GM18867 (cell line): Measurements from ENCODE around the gene SEC31B.

Experiments used
- ATAC-seq: cut with Tn5 transposase; IDR thresholded peaks from one replicate; pipeline ENCODE4 v1.9.1; 2021; ENCODE audit warnings: mild to moderate bottlenecking, moderate library complexity; ENCODE audit not compliant: unreplicated experiment

Gene SEC31B, protein sequence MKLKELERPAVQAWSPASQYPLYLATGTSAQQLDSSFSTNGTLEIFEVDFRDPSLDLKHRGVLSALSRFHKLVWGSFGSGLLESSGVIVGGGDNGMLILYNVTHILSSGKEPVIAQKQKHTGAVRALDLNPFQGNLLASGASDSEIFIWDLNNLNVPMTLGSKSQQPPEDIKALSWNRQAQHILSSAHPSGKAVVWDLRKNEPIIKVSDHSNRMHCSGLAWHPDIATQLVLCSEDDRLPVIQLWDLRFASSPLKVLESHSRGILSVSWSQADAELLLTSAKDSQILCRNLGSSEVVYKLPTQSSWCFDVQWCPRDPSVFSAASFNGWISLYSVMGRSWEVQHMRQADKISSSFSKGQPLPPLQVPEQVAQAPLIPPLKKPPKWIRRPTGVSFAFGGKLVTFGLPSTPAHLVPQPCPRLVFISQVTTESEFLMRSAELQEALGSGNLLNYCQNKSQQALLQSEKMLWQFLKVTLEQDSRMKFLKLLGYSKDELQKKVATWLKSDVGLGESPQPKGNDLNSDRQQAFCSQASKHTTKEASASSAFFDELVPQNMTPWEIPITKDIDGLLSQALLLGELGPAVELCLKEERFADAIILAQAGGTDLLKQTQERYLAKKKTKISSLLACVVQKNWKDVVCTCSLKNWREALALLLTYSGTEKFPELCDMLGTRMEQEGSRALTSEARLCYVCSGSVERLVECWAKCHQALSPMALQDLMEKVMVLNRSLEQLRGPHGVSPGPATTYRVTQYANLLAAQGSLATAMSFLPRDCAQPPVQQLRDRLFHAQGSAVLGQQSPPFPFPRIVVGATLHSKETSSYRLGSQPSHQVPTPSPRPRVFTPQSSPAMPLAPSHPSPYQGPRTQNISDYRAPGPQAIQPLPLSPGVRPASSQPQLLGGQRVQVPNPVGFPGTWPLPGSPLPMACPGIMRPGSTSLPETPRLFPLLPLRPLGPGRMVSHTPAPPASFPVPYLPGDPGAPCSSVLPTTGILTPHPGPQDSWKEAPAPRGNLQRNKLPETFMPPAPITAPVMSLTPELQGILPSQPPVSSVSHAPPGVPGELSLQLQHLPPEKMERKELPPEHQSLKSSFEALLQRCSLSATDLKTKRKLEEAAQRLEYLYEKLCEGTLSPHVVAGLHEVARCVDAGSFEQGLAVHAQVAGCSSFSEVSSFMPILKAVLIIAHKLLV

DNA sequence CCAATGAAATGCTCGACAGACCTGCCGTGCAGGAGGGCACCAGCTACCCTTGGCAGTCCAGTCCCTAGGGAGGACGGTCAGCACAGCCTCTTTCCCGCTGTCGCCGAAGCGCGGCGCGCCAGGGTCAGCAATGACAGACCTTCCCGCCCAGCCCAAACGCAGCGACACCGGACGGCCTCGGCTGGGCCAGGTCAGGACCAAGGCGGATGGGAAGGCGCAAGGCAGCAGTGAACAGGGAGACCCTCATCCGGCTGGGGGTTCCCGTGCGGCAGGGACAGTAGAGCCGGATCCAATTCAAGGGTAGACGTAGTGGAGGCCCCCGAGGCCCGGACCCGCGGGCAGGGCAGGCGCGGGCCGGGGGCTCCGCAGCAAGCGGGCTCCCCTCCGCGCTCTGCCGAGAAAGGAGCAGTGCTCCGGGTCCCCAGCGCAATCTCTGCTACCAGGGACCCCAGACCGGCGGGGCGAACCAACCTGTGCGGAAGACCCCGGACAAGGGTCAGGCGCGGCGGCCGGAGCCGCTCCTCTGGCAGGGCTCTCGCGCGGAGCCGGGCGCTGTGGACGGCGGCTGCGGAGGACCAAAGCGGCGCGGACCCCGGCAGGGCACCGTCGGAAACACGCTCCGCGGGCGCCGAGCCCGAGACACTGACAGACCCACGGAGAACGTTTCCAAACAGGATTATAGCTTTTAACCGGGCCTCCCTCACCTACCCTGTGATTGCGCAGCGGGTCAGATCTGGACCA is at the start of gene SEC31B:
TSS of gene SEC31B (minus strand) at position 551 of the 741 bp plus-strand sequence. CDS start 2,909 bp downstream, outside the sequence.
- no peak for ATAC-seq

DNA sequence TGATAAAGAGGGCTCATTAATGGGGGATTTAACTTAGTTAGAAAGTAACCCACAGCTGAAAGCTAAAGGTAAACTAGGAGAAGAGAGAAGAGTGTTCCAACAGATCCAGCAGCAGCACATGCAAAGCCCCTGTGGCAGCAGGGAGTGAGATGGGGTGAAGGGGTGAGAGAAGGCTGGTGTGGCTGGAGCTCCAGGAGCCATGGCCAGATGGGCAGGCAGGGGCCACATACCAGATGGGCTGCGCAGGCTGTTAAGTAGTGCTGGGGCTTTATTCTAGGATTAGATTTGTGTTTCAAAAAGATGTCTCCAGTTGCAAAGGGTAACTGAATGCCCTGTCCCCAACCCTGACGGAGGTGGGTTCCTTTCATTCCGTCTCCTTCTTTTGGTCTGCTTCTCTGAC is 49.3 kb upstream of the SEC31B start:
- no peak for ATAC-seq

DNA sequence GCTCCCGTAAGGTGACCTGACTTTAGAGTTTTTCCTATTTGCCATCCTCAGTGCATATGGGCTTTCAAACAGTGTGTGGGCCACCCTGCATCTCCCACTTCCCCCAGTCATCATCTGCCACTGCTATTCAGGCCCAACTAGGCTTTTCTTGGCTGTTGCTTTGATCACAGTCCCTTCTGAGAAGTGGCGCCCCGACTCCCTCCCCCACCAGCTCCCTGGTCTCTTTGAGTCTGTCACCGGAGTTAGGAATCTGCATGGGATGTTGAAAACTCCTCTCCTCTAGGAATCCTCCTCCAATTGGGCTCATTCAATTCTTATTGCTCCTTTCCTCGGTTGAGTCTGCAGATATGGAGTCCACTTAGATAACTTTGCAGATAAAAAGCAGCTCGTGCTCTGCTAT is 48.2 kb upstream of the SEC31B start:
- no peak for ATAC-seq

DNA sequence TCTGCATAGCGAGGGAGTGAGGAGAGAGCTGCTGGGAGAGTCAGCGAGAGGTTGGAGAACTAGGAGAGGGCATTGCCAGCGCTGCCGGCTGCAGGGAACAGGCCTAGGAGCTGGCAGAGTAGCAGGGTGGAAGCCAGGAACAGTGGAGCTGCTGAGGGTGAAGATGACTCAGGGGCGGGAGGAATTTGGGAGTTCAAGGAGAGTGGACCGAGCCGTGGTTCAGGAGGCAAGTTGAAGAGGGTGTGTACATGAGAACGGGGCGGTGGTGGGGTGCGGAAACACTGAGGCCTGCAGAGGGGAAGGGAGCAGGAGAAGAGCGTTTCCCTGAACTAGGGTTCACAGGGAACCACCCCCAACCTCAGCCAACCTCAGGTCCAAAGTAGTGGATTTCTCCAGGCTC is 47.6 kb upstream of the SEC31B start:
- ATAC-seq, result no peak

DNA sequence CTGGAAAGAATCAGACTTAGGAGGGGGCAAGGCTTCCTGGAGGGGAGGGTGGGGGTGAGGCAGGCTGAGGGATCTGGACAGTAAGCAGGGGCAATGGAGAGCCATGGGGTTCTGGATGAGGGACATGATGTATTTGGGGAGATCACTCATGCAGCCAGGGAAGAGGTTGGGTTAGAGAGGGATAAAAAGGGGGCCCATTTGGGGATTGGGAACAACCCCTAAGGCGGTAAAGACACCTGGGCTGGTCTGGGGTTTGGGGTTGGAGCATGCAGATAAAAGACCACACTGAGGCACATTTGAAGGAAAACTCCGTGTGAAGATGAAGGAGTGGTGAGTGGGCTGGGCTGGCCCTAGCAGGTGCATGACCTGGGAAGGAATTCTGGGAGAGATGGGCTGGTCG is 46.9 kb upstream of the SEC31B start:
- no peak for ATAC-seq

DNA sequence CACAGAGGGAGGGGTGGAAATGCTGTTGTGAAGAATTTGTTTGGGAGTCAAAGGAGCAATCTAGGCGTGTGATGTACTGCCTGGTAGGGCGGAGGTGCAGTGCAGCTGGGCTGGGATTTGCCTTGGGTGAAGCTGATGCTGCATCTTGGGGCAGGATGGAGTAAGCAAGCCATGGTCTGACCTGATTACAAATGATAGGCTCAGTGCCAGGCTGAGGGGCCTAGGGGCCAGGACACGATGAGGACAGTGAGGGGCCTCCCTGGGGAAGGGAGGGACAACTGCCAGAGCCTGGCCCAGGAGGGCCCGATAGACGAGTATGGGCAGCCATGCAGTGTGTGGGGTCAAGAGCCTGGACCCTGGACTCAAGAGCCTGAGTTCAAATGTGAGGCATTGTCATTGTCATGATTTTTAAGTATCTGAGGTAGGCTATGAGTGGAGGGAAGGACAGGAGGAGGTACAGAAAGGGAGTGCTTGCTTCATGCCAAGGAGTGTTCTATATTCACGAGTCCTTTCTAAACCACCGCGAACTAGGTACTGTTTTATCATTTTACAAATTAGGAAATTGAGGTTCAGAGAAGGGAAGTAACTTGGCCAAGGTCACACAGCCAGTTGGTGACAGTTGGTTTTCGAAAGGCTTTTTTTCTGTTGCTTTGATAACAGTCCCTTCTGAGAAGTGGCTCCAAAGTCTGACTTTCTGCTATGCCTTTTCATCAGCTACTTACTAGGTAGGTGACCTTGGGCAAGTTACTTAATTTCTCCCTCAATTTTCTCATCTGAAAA is 45.7 kb upstream of the SEC31B start:
- ATAC-seq, result no peak

DNA sequence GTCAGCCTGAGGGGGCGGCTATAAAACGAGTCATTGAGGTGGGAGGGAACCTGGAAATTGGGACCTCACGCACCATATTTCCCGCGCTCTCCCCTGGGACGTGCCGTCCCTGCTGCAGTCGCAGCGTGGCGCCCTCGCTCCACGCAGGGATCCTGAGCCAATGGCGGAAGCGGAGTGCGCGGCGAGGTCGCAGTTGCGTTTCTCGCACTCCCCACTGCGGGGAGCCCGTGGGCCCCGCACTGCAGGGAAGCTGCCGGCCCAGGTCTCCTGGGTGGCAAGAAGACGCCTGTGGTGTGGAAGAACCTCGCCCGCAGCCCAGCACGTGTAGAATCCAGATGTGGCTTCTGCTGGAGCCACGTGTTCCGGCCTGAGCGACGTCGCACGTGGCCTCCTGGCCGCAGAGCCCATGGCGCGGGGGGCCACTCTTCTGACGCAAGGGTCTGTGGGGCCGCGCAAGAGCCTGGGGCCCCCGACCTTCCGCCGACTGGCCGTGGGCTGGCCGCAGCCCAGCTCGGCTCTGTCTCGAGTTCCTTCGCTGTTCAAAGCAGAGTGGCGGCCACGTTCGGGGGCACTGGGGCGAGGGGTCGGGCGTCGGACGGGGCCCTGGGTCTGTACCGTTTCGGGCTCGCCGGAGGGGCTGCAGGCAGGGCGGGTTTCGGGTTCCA is 42.5 kb upstream of the SEC31B start:
- ATAC-seq, result peak; percentile 75

DNA sequence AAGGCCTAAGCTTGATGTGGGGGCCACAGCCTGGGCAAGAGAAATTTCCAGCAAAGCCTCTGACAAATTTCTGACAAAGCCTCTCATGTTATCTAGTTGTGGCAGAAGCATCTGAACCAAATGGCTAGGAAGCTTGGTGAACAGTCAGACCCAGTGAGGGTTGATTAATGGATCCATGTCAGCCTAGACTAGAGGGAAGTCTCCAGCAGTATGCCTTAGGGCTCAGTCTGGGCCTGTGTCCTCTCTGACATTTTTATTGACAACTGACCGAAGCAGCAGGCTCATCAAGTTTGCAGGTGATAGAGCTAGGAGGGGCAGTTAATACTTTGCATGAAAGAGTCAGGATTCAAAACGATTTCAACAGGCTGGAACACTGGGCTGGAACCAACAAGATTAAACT is 41.3 kb upstream of the SEC31B start:
- ATAC-seq, result no peak

DNA sequence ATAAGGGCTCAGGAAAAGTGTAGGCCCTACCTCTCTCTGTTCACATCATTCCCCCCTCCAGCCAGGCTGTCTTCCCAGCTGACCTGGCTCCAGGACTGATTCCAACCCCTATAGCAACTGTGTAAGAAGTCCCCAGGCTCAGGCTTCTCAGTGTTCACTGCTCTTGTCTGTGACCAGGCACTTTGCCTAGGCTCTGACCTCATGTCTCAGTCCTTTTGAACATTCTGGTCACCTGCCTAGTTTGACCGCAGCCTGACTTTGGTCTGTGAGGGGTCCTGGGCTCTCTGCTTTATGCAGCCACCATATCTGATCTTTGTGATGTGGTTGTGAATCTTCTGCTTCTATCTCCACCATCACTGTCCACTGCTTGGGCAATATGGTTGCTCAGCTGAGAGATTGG is 40.6 kb upstream of the SEC31B start:
- ATAC-seq, result no peak

DNA sequence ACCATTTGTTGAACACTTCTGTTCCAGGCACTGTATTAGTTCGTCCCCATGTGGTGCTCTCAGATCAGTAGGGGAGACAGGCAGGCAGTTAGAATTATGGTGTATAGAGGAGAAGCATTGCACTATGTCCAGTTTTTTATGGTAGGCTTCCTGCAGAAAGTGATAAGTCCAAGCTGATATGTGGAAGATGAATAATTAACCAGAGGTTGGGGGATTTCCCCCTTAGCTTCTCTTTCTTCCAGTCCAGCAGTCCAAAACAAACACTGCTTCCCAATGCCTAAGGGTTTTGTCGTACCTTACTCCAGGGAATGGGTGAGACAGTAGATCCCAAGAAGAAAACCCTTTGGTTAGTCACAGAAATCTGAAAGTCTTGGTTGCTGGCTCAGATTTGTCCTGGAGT is 35.2 kb upstream of the SEC31B start:
- ATAC-seq, result no peak

DNA sequence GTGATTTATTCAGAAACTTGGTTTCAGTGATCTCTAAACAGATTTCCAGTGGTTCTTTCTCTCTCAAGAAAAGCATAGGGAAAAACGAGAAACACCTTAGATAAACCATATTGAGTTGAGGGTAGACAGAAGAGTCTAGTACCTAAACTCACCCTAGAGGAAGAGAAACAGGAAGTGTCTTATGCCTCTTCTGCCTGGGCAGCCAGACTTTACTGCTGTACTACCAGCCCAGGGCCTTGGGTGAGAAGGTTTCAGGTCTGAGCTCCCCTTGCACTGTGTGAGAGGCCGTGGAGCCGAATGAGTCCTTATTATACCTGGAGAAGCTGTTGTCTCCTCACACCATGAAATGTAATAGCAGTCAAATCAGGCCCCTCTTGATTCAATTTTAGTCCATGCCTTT is 34.3 kb upstream of the SEC31B start:
- no peak for ATAC-seq

DNA sequence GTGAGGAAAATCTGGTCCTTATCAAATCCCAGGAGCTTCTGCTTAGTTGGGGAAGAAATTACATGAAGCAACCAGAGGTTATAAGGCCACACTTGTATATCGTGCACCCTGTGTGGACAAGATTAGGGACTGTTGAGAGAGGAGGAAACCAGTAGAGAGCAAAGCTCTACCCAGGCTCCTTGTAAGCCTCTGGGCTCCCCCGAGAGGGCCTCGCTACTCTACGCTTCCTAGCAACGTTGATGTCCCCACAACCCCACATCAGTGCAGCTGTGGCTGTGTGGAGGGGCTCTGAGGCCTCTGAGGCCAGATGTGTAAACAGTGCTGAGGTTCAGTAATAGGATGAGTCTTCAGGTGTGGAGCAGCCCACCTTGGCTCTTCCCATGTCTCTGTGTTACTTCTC is 32.1 kb upstream of the SEC31B start:
- no peak for ATAC-seq

DNA sequence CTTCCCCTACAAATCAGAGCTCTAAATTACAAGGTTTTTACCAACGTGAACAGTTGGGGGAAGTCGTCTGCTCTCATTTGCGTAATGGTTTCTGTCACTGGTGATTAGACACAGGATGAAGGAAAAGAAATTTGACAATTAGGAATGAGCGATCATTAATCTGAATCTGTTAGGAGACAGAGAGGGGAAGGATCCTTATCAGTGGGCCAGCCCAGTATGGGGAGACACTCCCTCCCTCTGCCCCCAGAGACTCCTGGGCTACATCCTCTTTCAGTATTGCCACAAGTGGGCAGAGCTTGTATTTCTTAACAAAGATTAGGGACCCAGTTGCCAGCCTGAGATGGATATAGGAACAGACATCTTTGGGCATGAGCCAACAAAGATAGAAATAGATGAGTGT is 31.5 kb upstream of the SEC31B start:
- ATAC-seq, result no peak

DNA sequence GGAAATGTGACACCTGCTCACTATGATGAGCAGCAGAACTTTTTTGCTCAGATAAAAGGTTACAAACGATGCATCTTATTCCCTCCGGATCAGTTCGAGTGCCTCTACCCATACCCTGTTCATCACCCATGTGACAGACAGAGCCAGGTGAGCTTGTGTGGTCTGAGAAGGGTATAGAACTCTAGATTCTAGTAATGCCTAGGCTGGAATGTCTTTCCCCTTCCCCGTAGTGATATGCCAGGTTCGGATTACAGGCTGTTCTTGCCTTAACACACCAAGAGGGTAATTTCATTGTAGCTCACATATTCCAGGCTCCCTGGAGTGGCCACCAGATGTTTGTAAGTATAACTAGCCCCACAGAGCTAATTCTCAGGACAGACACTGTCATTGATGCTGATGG is 25.3 kb upstream of the SEC31B start:
- ATAC-seq, result no peak

DNA sequence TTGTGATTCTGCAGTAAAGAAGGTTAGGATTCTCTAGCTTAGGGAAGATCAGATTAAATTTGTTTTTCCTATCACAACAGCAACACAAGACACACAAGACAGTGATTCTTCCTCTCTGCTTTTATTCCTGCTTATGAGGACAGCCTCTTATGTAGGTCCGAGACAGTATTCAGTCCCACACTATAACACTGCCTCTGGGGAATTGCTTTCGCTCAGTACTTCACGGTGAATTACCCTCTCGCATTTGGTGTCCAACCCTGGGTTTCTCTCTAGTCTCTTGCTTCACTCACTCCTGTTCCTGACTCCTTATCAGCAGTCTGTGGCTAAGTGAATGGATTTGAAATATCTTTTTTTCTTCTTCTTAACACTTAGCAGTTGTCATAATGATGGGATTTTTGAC is 17.8 kb upstream of the SEC31B start:
- ATAC-seq, result no peak

DNA sequence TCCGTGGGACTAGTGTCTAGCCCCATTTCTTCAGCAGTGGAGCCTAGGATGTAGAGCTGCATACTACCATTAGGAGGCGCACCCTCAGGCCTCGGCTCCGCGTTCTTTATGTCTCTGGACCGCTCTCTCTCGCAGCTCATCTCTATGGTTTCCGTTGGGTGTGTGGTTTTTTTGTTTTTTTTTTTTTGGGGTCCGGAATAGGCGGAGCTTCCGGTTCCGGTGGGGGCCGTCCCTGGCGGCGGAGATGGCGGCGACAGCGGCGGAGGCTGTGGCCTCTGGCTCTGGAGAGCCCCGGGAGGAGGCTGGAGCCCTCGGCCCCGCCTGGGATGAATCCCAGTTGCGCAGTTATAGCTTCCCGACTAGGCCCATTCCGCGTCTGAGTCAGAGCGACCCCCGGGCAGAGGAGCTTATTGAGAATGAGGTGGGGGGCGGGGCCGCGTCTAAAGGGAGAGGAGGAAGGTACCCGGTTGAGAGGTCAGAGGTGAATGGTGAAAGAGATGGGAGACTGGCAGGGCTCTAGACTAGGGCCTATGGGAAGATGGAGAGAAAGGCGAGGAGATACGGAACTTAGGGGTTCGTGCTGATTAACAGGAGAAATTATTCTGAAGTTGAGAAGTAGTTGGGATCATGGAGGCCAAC is 16.2 kb upstream of the SEC31B start, which contains the start of gene HIF1AN:
TSS of gene HIF1AN (plus strand) at position 229 of the 639 bp plus-strand sequence. CDS start at position 245, 16 bp downstream.
- ATAC-seq, result peak; percentile 95

DNA sequence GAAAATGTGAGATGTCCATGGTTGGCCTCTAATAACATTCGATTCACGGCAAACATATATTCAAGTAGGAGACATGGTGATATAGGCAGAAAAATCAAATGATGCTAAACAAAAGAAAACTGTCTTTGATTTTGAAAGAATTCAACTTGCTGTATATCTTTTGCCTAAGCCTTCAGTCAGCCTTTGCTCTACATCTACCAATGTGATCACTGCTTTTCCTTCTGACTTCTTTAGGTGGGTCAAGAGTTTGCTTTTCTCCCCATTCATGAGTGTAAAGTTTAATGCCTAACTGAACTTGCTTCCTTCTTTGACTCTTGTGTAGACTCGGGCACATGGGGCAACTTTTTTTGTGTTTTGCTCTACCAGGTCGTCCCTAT is 15.7 kb upstream of the SEC31B start:
- ATAC-seq, result peak; percentile 10

DNA sequence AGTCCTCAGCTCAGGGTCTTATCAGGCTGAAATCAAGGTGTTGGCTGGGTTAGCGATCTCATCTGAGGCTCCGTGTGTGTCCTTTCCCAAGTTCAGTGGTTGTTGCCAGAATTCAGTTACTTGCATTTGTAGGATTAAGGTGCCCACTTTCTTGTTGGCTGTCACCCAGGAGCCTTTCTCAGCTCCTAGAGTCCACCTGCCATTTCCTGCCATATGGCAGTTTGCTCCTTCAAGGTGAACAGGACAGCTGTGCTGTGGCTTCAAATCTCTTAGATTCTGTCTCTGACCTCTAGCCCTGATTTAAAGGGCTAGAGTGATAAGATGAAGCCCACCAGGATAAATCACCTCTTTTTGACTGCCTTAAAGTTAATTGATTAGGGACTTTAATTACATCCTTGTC is 15.1 kb upstream of the SEC31B start:
- ATAC-seq, result no peak

DNA sequence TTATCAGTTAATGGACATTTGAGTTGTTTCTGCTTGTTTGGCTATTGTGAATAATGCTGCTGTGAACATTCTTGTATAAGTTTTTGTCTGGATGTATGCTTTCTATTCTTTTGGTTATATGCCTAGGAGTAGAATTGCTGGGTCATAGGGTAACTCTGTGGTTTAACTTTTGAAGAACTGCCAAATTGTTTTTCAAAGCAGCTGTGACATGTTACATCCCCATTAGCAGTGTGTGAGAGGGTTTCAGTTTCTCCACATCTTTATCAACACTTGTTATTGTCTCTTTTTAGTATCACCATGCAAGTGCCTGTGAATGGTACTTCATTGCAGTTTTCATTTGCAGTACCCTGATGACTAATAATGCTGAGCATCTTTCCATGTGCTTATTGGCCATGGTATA is 12.1 kb upstream of the SEC31B start:
- ATAC-seq, result peak; percentile 25
